Calu3 (cell line): ENCODE measurements around the gene ABCA4. TPM values are rescaled to one million over a fixed set of nuclear protein-coding genes. Genes with fewer than 3 reads are reported as not detected.

ENCODE experiments used
- BruUV-seq: library from RNA; stranded (reverse); fragments of 400-500 nt; replicated peaks from 2 replicates; lab custom pipeline; 2021; lab: Mats Ljungman, UMichigan
- CTCF ChIA-PET: fragments of 300-600 bp; sonication (Branson Sonifier 250); formaldehyde crosslinking; loops from one replicate; lab custom pipeline; 2022; ENCODE audit warnings: antibody characterized with exemption; lab: Charles Lee
- DNase-seq: peaks from one replicate; pipeline ENCODE4 v3.0.0; 2022
- H3K27ac Mint-ChIP-seq: one replicate; pipeline ENCODE4 v1.8.0; 2022; ENCODE audit warnings: mixed read lengths; ENCODE audit not compliant: unreplicated experiment
- H3K27me3 Mint-ChIP-seq: one replicate; pipeline ENCODE4 v1.8.0; 2022; ENCODE audit warnings: mixed read lengths; ENCODE audit not compliant: unreplicated experiment
- H3K36me3 Mint-ChIP-seq: one replicate; pipeline ENCODE4 v1.8.0; 2022; ENCODE audit warnings: mild to moderate bottlenecking, moderate library complexity, mixed read lengths; ENCODE audit not compliant: insufficient read depth, unreplicated experiment
- H3K4me1 Mint-ChIP-seq: one replicate; pipeline ENCODE4 v1.8.0; 2022; ENCODE audit warnings: mild to moderate bottlenecking, low read depth, mixed read lengths; ENCODE audit not compliant: unreplicated experiment
- H3K4me3 Mint-ChIP-seq: one replicate; pipeline ENCODE4 v1.8.0; 2022; ENCODE audit warnings: mild to moderate bottlenecking, low read depth, moderate library complexity, mixed read lengths; ENCODE audit not compliant: unreplicated experiment
- H3K9me3 Mint-ChIP-seq: one replicate; pipeline ENCODE4 v1.8.0; 2022; ENCODE audit warnings: low read depth, mixed read lengths; ENCODE audit not compliant: unreplicated experiment
- intact Hi-C: fragments of 100-400 bp; cut with micrococcal nuclease; formaldehyde crosslinking; loops from one replicate; pipeline ENCODE4 v1.10.0; 2022; ENCODE audit not compliant: unreplicated experiment
- total RNA-seq: library from RNA; stranded (reverse); gene quantifications from 2 replicates; pipeline ENCODE4 v1.2.3, GENCODE V29; 2022
- TF ChIP-seq, protein P1 (sequence below): fragments of 200-600 bp; IDR thresholded peaks from one replicate; pipeline ENCODE4 v1.8.0; 2022; ENCODE audit warnings: antibody characterized with exemption; ENCODE audit not compliant: unreplicated experiment

The ABCA4 gene
- total RNA-seq, 1 experiment from 2014 or later, result 0.31 TPM

DNA sequence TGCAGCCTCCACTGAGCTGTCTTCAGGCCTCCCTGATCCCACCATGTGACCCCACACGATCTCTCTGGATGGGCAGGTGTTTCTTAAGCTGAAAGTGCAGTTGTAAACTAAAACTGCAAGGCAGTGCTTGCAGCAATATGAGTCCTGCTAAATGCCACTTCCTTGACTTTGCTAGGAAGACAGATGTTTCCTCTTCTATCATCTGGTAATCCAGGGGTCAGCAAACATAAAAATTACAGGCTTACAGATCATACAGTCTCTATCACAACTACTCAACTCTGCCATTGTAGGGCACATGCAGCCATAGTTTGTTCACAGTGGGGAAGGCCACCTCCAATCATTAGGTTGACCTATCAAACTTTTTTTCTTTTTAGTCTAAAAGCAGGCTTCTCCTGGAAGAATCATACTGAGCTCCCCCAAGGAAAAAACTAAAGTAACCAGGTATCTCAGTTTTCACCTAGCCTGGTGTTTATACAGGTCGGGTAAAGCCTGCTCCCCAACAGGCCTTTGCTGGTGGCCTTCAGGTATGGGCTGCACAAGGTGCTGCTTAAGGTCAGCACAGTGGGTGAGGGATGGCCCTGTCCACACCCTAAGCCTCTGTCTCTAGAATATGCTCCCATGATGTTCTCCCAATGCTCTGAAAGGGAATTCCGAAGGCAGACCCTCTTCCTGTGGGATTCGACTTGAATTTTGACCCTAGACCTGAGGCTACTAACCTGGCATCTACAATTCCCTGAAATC is 10.8 kb downstream of the ABCA4 start:
- no peak for DNase-seq
- Mint-ChIP-seq H3K36me3 (no peaks in the 10 kb centered on the region), H3K9me3 (no peaks in the 10 kb centered on the region), H3K4me3 (no peak overlapping the region), H3K4me1 (peaks cover 2% of the 10 kb centered on the region), H3K27ac (no peak overlapping the region), H3K27me3 (peaks cover 21% of the 10 kb centered on the region)
- TF ChIP-seq, protein P1, sequence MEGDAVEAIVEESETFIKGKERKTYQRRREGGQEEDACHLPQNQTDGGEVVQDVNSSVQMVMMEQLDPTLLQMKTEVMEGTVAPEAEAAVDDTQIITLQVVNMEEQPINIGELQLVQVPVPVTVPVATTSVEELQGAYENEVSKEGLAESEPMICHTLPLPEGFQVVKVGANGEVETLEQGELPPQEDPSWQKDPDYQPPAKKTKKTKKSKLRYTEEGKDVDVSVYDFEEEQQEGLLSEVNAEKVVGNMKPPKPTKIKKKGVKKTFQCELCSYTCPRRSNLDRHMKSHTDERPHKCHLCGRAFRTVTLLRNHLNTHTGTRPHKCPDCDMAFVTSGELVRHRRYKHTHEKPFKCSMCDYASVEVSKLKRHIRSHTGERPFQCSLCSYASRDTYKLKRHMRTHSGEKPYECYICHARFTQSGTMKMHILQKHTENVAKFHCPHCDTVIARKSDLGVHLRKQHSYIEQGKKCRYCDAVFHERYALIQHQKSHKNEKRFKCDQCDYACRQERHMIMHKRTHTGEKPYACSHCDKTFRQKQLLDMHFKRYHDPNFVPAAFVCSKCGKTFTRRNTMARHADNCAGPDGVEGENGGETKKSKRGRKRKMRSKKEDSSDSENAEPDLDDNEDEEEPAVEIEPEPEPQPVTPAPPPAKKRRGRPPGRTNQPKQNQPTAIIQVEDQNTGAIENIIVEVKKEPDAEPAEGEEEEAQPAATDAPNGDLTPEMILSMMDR, result no peak
- intact Hi-C loops, result no loop called here
- CTCF ChIA-PET, result no interaction called here
- BruUV-seq, result no TSS peak

DNA sequence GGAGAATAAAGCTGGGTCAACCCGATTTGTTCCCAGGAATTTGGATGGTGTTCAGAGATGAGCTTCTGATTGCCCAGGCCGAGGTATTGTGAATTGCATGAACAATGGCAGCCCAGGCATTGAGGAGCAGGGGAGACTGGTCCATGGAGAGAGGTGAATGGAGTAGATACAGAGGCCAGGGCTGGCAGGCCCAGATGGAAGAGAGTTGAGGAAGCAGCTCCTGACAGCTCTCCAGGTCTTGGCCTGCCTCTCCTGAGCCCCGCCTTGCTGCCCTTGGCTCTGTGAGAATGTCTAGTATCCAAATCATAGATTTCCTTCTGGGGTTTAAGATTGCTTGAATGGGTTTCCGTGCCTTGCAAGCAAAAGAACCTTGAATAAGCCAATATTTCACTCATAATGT is 11.5 kb downstream of the ABCA4 start:
- Mint-ChIP-seq H3K4me3 (no peak overlapping the region), H3K36me3 (no peaks in the 10 kb centered on the region)
- BruUV-seq, result no TSS peak

GRCh38 chr1:94107141-94107540 is 13.8 kb downstream of the ABCA4 start:
- H3K27ac Mint-ChIP-seq, result no peak overlapping the region
- H3K4me1 Mint-ChIP-seq, result peaks cover 11% of the 10 kb centered on the region
- H3K9me3 Mint-ChIP-seq, result no peaks in the 10 kb centered on the region
- no TSS peak for BruUV-seq
- TF ChIP-seq, protein P1, result no peak
- DNase-seq, result no peak
- CTCF ChIA-PET, result no interaction called here
- H3K36me3 Mint-ChIP-seq, result no peaks in the 10 kb centered on the region
- intact Hi-C loops, result no loop called here
- no peak overlapping the region for H3K4me3 Mint-ChIP-seq
- H3K27me3 Mint-ChIP-seq, result peaks cover 21% of the 10 kb centered on the region

More for the DNA sequence above, 11.5 kb downstream of the ABCA4 start:
- Mint-ChIP-seq H3K9me3 (no peaks in the 10 kb centered on the region), H3K27me3 (peaks cover 21% of the 10 kb centered on the region), H3K27ac (no peak overlapping the region), H3K4me1 (peaks cover 9% of the 10 kb centered on the region)
- CTCF ChIA-PET, result no interaction called here
- intact Hi-C loops, result no loop called here
- TF ChIP-seq, protein P1, result no peak
- DNase-seq, result no peak

DNA sequence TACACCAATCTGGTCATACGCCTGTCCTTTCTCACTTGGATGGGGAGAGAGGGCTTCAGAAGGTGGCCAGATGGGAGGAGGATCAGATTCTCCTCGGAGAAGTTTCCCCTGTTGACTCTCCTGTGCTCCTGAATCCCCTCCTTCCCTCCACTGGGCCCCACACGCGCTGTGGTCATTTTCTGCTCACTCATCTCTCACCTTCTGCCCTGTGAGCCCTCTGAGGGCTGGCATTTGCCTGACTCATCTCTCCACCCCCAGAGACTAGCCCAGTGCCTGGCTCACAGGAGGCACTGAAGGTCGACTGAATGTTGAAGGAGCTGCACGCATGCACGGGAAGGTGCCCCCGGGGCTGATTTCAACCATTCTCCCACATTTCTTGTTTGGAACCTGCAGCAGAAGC is 14.2 kb downstream of the ABCA4 start:
- Mint-ChIP-seq H3K4me1 (peaks cover 11% of the 10 kb centered on the region), H3K9me3 (no peaks in the 10 kb centered on the region), H3K27ac (no peak overlapping the region), H3K36me3 (no peaks in the 10 kb centered on the region), H3K4me3 (no peak overlapping the region), H3K27me3 (peaks cover 21% of the 10 kb centered on the region)
- TF ChIP-seq, protein P1, result no peak
- CTCF ChIA-PET, result no interaction called here
- DNase-seq, result no peak
- BruUV-seq, result no TSS peak
- intact Hi-C loops, result no loop called here
